Esophagus muscularis mucosa (tissue), 4 donors: Measurements from ENCODE around the gene CTDSPL. TPM values are rescaled to one million over a fixed set of nuclear protein-coding genes. Genes with fewer than 3 reads are reported as not detected.
A peak's percentile ranks its signal among the peaks of the same experiment; 100 is the strongest.

ENCODE experiments used
- DNase-seq: peaks from one replicate; pipeline ENCODE4 v3.0.0-alpha.2; 2017; ENCODE audit errors: extremely low spot score
- H3K27ac ChIP-seq, 4 donors: fragments of 200-600 bp; sonication (generic); replicated peaks in 1 of 4; 1 replicate in 3 of 4; 2 replicates in 1 of 4; pipeline ENCODE4 v1.5.1; 2016 to 2019; ENCODE audit warnings: mild to moderate bottlenecking in 1 of 4
- H3K27me3 ChIP-seq, 4 donors: fragments of 200-600 bp; sonication (generic); one replicate each; pipeline versions ENCODE4 v1.5.1 to v1.6.0; 2016 to 2019
- H3K36me3 ChIP-seq, 4 donors: fragments of 200-600 bp; sonication (generic); one replicate each; pipeline ENCODE4 v1.5.1; 2016 to 2019
- H3K4me1 ChIP-seq, 4 donors: fragments of 200-600 bp; sonication (generic); one replicate each; pipeline ENCODE4 v1.5.1; 2016 to 2019
- H3K4me3 ChIP-seq, 4 donors: fragments of 200-600 bp; sonication (generic); 1 replicate in 2 of 4; 2 replicates in 2 of 4; pipeline ENCODE4 v1.5.1; 2016 to 2019; ENCODE audit warnings: mild to moderate bottlenecking in 4 of 4, moderate library complexity in 1 of 4
- H3K9me3 ChIP-seq, 4 donors: fragments of 200-600 bp; sonication (generic); 1 replicate in 3 of 4; 2 replicates in 1 of 4; pipeline ENCODE4 v1.5.1; 2016 to 2019
- EP300 ChIP-seq: sonication (generic); formaldehyde crosslinking; IDR thresholded peaks from one replicate; pipeline ENCODE4 v1.6.1; 2017; ENCODE audit warnings: antibody characterized with exemption
- POLR2A ChIP-seq: fragments of 450-650 bp; IDR thresholded peaks from one replicate; pipeline ENCODE4 v1.6.1; 2017; ENCODE audit warnings: antibody characterized with exemption, moderate library complexity, mild to moderate bottlenecking, low read depth
- POLR2AphosphoS5 ChIP-seq, 2 donors: sonication (generic); formaldehyde crosslinking; IDR thresholded peaks; one replicate each; pipeline ENCODE4 v1.6.1; 2017; ENCODE audit warnings: antibody characterized with exemption in 2 of 2
- WGBS: methylation state at CpG from one replicate; pipeline ENCODE4 v1.1.5; 2018; 5-methylcytosine and 5-hydroxymethylcytosine counted together
- intact Hi-C: fragments of 100-400 bp; cut with DNase I; formaldehyde crosslinking; loops from one replicate; pipeline ENCODE4 v1.15.1; 2023
- total RNA-seq, 4 donors: library from RNA; depleted of rRNA; stranded (reverse); fragments of >200 nt; gene quantifications; one replicate each; pipeline versions ENCODE4 v1.1.0 to v1.2.1, GENCODE V29; 2016
- TF ChIP-seq, protein P1 (sequence below), 3 experiments: fragments of 200-600 bp in 2 of 3; fragments of 450-650 bp in 1 of 3; sonication (generic) in 2 of 3; IDR thresholded peaks; one replicate each; pipeline ENCODE4 v1.5.1; 2017 to 2019; ENCODE audit warnings: antibody characterized with exemption in 3 of 3, mild to moderate bottlenecking in 2 of 3, moderate library complexity in 1 of 3

Gene CTDSPL
- total RNA-seq, 4 donors from 2014 or later: 39.9 to 60.6 (median 54.6) TPM

DNA sequence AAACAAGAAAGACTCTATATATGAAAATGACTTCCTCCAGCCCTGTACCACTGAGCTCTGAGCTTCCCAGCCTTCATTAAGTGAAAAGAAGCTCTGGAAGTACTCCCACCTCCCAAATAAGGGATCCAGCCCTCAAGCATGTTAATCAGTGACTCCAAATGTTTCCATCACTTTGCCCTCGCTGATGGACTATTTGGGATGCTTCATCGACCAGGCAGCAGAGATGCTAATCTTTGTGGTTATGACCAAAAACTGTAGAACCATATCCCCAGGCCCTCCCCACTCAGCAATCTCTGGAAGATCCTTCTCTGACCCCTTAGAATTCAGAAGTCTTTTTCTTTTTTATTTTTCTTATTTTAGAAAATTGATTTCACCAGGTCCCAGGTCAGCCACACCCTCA, 2.3 kb upstream of the CTDSPL start:
- H3K4me1 ChIP-seq: peaks cover 38 to 54% (median 49%) of the 10 kb centered on the region in 4 donors
- intact Hi-C loops: no loop called here
- H3K36me3 ChIP-seq: no peaks in the 10 kb centered on the region
- peak overlapping the region; percentile 81 to 91 (median 88) for H3K27ac ChIP-seq
- no peak overlapping the region for H3K4me3 ChIP-seq
- H3K9me3 ChIP-seq: no peaks in the 10 kb centered on the region
- TF ChIP-seq POLR2A (no peak), EP300 (no peak), POLR2AphosphoS5 (IDR thresholded peaks at IDR 0.05) (no peak)
- TF ChIP-seq, protein P1, sequence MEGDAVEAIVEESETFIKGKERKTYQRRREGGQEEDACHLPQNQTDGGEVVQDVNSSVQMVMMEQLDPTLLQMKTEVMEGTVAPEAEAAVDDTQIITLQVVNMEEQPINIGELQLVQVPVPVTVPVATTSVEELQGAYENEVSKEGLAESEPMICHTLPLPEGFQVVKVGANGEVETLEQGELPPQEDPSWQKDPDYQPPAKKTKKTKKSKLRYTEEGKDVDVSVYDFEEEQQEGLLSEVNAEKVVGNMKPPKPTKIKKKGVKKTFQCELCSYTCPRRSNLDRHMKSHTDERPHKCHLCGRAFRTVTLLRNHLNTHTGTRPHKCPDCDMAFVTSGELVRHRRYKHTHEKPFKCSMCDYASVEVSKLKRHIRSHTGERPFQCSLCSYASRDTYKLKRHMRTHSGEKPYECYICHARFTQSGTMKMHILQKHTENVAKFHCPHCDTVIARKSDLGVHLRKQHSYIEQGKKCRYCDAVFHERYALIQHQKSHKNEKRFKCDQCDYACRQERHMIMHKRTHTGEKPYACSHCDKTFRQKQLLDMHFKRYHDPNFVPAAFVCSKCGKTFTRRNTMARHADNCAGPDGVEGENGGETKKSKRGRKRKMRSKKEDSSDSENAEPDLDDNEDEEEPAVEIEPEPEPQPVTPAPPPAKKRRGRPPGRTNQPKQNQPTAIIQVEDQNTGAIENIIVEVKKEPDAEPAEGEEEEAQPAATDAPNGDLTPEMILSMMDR (IDR thresholded peaks at IDR 0.05): no peak
- no peak for DNase-seq
- 68% methylated on average over 2 of the region's 2 CpGs for WGBS
- H3K27me3 ChIP-seq: no peaks in the 10 kb centered on the region

DNA sequence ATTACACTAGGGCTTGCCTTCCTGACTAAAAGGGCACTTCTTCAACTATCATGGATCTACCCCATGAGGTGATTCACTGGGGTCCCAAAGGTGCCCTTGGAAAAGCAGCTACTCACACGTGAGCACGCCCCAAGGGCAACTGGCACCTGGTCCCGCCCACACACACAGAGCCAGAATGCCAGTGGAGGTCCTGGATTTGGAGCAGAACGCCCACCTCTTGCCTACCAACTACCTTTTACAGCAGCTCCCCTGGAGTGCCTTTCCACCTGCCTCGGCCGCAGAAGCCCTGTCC, 1.8 kb upstream of the CTDSPL start:
- Histone ChIP-seq H3K9me3 (no peaks in the 10 kb centered on the region), H3K27me3 (no peaks in the 10 kb centered on the region), H3K4me3 (peak overlapping the region in 1 of 4 donors; percentile 12), H3K4me1 (peaks cover 38 to 56% (median 52%) of the 10 kb centered on the region in 4 donors), H3K36me3 (no peaks in the 10 kb centered on the region), H3K27ac (peak overlapping the region; percentile 81 to 91 (median 88))
- WGBS: 90% methylated on average over 4 of the region's 6 CpGs
- DNase-seq: no peak
- intact Hi-C loops: no loop called here
- TF ChIP-seq, protein P1 (IDR thresholded peaks at IDR 0.05): no peak
- TF ChIP-seq POLR2AphosphoS5 (IDR thresholded peaks at IDR 0.05) (no peak), POLR2A (no peak), EP300 (no peak)

DNA sequence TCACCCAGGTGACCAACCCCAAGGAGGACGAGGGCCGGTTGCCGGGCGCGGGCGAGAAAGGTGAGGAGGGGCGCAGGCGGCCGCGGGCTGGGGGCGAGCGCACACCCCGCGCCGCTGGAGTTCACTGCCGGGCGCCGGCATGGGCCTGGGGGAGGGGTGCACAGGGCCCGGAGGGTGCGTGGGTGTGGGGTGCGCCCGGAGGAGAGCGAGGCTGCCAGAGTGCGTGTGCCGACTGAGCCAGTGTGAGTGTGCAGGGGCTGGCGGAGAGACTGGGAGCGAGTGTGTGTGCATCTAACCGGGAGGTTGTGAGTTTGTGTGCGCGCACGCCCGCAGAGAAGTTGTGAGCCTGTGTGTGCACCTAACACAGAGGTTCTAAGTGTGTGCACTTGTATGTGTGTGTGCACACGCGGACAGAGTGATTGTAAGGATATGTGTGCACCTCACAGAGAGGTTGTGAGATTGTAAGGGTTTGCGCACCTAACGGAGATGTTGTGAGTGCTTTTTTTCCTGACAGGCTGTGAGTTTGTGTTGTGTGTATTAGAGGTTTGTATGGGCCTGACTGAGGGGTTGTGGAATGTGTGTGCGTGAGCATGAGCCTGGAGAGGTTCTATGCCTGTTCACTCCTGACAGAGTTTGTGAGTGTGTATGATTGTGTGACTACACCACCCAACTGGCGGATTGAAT, 681 bp downstream of the CTDSPL start:
- peak overlapping the region; percentile 81 to 90 (median 84) for H3K27ac ChIP-seq
- no peaks in the 10 kb centered on the region for H3K9me3 ChIP-seq
- H3K4me3 ChIP-seq: peak overlapping the region; percentile 70 to 84 (median 82)
- H3K36me3 ChIP-seq: no peaks in the 10 kb centered on the region
- no peak for DNase-seq
- no peak for TF ChIP-seq EP300
- no peak for TF ChIP-seq POLR2A
- TF ChIP-seq POLR2AphosphoS5 (IDR thresholded peaks at IDR 0.05): peak in 1 of 2 donors; percentile 17
- TF ChIP-seq, protein P1 (IDR thresholded peaks at IDR 0.05): no peak
- no peaks in the 10 kb centered on the region for H3K27me3 ChIP-seq
- WGBS: 6% methylated on average over 12 of the region's 38 CpGs
- H3K4me1 ChIP-seq: peaks cover 32 to 57% (median 51%) of the 10 kb centered on the region in 4 donors
- intact Hi-C loops: no loop called here

DNA sequence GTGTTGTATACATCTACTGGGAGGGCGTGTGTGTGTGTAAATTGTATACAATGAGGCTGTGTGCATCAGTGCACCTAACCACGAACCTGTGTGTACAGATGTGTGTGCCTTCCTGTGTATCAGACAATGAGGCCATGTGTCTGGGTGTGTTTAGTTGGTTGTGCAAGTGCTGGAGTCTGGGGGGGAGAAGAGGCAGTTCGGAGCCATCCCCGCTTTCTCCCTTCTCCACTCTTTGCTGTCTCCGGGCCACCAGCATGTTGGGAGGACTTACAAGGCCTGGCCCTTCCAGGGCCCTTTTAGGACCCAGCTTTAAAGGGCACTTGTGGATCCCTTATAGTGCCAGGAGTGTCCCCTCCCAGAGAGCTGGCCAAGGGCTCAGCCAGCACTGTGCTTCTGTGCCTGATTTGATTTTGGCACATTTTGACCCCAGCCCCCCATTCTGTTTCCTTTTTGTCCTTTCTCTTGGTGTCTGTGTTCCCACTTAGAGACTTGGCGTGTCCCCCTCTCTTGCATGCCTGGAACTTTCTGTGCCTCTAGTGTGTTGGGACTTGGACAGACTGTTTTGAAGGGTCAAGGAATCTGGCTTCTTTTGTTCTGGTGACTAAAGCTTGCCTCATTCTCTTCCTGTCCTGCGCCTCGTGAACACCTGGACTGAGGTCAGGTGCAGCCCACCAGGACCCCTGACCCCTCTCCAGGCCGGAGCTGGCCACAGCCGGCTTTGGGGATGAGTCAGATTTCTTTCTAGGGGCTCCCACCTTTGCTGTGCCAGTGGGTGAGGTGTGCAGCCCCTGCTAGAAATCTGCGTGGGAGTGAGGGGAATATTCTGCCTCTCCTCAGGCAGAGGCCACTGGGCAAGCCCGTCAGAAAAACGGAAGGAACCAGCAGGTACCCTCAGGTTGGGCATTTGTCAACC, 1.5 kb downstream of the CTDSPL start:
- 35% methylated on average over 11 of the region's 13 CpGs for WGBS
- Histone ChIP-seq H3K4me3 (peak overlapping the region; percentile 70 to 84 (median 82)), H3K9me3 (no peaks in the 10 kb centered on the region), H3K4me1 (peaks cover 32 to 57% (median 51%) of the 10 kb centered on the region in 4 donors), H3K36me3 (no peaks in the 10 kb centered on the region), H3K27ac (peak overlapping the region; percentile 81 to 90 (median 84)), H3K27me3 (no peaks in the 10 kb centered on the region)
- intact Hi-C loops: no loop called here
- no peak for DNase-seq
- TF ChIP-seq POLR2AphosphoS5 (IDR thresholded peaks at IDR 0.05) (peak; percentile 40 to 63), EP300 (no peak)
